CD4-positive, alpha-beta T cell treated with Interleukin-1 beta for 1 hour (primary cell): ENCODE results near the gene UBE3D.
"Not testable (repeated sequence)": the region's sequence is repeated elsewhere in the genome, so short reads cannot be mapped to it uniquely, and the experiment has no call there.

Experiments
- DNase-seq, 2 donors: peaks; one replicate each; pipeline ENCODE4 v3.0.0-alpha.2; 2020 to 2022

Gene UBE3D

GRCh38 chr6:83053678-83054077, 12.0 kb downstream of the UBE3D start:
- no peak for DNase-seq

DNA sequence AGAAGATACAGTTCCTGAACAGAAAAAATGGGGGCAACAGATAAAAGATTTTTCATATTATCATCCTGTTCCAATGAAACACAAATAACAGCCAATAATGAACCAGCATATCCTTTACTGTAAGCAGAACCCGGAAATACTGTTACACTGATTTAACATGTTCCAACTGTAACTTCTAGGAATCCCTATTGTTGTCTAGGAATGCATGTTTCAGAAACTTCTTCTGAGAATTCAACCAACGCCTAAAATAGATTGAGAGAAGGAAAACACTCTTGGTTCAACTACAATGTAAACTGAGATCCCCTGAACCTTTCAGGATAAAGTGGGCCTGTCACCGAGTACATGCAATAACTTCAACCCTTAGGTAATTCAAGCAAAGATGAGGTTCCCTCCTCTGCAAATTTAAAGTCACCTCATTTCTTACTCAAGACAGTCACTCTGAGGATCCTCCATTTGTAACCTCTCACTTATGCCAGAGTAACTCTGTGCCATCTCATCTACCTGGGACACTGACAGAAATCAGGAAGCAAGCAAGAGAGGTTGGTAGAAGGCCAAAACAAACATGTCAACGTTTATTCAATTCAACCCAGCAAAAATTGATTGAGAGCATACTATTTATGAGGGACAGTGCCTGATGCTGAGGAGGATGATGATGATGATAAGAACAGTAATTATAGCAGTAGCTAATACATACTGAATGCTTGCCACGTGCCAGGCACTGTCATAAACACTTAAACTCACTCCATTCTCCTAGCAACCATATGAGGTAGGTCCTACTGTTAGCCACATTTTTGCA, 14.1 kb downstream of the UBE3D start:
- DNase-seq: no peak

GRCh38 chr6:83047065-83047754, 18.4 kb downstream of the UBE3D start:
- no peak for DNase-seq

DNA sequence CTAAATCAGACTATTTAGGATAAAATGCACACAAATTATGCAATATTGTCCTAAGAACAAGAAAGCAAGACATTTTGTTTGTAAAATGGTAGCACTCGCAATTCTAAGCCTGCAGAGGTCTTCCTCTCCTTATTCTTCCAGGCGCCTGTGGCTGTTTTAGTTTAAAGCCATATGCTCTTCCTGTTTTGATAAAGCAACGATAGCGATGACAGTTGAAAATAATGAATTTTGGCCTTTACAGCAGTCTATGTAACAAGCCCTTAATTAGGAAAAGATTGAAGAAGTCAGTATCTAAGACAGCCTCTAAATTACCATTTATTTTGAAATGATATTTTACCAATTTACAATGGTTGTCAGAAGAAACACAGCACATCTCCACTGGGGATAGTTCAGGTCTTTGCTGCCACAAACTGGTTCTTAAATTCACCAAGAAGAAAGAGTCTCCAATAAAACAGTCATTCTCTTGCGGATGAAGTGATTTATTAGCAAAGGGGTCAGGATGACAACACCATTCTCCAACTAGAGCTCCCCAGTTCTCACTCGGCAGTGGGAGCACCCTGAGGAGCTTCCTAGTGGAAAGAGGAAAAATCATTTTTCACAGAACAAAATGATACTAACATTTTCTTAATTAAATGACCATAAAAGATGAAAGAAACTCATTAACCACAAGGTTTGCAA, 21.4 kb downstream of the UBE3D start:
- no peak for DNase-seq

DNA sequence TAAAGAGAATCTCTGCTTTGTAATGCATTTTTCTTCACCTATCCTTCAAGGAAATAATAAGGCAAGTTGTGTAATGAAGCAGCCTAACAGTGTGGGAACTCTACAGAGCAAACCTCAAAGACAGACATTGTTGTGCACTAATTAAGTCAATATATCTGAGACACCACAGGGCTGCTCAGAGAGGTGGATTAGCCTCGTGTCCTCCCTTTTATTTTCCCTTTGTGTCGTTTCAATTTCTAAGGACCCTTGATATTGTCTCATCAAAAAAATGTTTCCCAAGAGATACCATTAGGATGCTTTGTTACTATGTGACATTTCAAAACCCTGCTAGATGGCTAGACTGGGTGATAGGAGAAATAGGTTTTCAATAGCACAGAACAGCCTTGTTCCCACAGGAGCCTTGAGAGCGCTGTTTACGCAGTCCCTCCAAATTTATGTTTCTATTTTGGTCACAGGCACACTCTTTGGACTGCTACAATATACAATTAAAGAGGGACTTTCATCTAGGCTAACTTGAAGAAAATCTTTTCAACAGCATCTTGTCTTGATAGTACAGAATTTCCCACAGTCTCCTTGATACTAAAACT, 23.1 kb downstream of the UBE3D start:
- DNase-seq: no peak

GRCh38 chr6:83038246-83038645, 27.4 kb downstream of the UBE3D start:
- no peak for DNase-seq

- no peak for DNase-seq
Observed at GRCh38 chr6:83031689-83032088, 34.0 kb downstream of the UBE3D start.

DNA sequence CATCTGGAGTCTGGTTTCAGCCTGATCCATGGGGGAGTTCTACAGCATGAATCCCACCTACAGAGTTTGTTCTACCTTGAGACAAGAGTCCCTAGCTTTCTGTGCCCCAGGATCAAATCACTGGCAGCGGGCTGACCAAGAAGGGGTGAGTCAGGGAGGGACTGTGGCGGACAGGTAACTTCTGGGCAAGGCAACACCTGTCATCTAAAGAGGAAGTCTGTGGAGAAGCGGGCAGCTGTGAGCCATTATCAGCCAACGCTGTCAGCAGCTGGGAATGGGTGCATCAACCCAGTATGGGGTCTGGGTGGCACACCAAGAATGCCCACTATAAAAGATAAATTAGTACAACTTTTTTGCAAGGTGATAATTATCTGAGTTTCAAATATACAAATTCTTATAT, 45.9 kb downstream of the UBE3D start:
- no peak for DNase-seq

DNA sequence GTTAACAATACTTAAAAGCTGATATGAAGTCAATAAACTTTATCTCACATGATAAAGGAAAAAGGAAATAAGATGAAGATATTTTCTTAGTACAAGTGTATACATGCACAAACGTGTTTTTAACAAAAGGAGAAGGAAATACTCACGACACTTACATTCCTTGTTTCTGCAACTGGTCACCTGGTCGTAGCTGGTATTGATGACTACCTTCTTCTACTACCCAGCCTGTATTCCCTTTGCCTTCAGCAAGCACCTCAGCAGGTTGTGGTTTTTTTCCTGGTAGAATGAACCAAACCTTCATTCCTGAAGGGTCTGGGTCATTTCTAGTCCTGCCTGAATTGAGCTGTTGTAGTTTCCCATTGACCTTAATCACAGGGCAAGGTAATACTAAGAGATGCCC, 54.5 kb downstream of the UBE3D start:
- DNase-seq: not testable (repeated sequence)

- no peak for DNase-seq
Observed at GRCh38 chr6:83008626-83009025, 57.0 kb downstream of the UBE3D start.

GRCh38 chr6:83006270-83006905, 59.3 kb downstream of the UBE3D start:
- DNase-seq: no peak

DNA sequence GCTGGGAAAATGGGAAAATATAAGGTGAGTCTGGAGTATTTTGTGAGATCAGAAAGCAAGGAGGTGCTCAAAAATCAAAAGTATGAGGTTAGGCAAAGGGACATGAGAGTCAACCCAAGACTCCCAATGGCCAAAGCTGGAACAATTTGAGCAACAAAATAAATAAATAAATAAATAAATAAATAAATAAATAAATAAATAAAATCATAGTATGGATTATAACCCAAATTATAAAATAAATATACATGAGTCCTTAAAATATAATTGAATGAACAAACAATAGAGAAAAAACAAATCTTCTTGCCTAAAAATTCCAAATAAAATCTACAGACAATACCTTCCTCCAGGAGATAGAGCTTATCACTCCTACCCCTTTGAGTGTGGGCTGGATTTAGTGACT, 69.5 kb downstream of the UBE3D start:
- no peak for DNase-seq

GRCh38 chr6:82995066-82995465, 70.6 kb downstream of the UBE3D start:
- no peak for DNase-seq

- DNase-seq: no peak
Observed at GRCh38 chr6:82989736-82990290, 75.8 kb downstream of the UBE3D start.

DNA sequence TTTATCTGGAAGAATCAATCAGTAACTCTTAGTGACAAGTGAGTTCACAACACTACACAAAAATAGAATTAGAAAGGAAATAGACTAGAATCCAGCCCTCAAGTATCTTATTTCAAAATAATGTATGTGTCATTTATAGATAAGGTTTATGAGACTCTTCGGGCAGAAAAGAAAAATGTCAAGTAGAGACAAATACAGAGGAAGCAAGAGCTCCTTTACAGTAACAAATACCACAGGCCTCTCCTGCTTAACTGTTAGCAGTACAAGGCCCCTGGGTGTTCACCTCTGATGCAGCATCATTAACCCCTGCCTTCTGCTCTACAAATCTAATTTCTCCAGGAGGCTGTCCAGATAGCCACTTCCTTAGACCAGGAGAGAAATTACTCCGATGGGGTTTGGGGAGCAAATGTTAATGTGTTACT, 76.7 kb downstream of the UBE3D start:
- DNase-seq: no peak

- no peak for DNase-seq
Observed at GRCh38 chr6:82987951-82988350, 77.7 kb downstream of the UBE3D start.

GRCh38 chr6:82987416-82987815, 78.2 kb downstream of the UBE3D start:
- DNase-seq: no peak

GRCh38 chr6:82984720-82985119, 80.9 kb downstream of the UBE3D start:
- no peak for DNase-seq

DNA sequence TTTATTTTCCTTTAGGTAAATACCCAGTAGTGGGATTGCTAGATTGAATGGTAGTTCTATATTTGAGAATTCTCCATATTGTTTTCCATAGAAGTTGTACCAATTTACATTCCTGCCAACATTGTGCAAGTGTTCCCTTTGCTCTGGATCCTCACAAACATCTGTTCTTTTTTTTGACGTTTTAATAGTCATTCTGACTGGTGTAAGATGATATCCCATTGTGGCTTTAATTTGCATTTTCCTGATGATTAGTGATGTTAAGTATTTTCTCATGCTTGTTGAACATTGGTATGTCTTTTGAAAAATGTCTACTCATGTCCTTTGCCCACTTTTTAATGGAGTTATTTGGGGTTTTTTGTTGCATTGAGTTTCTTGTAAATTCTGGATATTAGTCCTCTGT, 85.6 kb downstream of the UBE3D start:
- no peak for DNase-seq

GRCh38 chr6:82979657-82980056, 86.0 kb downstream of the UBE3D start:
- no peak for DNase-seq

- DNase-seq: no peak
Observed at GRCh38 chr6:82978362-82978945, 87.2 kb downstream of the UBE3D start.

- no peak for DNase-seq
Observed at GRCh38 chr6:82976179-82976578, 89.5 kb downstream of the UBE3D start.
